ENCODE data around the gene AIG1.
"Not testable (repeated sequence)": the region's sequence is repeated elsewhere in the genome, so short reads cannot be mapped to it uniquely, and the experiment has no call there.

AIG1 gene

DNA sequence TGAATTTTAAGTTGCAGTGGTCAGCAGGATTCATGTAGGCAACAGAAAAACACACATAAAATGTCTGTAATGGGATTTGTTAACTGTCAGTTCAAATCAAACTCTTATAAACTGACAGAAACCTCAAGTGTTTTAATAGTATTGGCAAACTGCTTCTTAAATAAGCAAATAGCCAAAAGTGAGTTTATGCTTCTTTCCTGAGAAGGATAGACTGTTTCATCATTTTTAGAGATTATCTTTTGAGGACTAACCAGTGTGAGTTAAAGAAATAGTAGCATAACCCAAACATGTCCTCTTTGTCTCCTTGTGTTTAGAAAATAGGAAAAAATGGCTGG, 68.0 kb downstream of the AIG1 start:
- no peak for DNase-seq (ENCODE audit: low spot score)

DNA sequence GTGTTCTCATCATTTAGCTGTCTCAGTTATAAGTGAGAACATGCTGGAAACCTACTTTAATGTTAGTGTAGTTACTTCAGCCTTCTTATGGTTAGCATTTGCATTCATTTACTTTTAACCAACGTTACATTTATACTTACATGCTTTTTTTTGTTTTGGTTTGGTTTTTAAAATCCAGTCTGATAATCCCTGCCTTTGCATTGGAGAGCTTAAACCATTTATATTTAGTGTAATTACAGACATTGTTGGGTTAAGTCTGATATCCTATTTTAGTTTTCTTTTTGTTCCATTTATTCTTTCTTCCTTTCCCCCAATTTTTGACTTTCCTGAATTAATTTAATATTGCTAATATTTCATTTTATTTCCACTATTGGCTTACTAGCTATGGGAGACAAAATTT, 70.2 kb downstream of the AIG1 start:
- DNase-seq (ENCODE audit: low spot score), result no peak

- DNase-seq (ENCODE audit: low spot score), result no peak
Observed at GRCh38 chr6:143135325-143135724, 74.6 kb downstream of the AIG1 start.

GRCh38 chr6:143135797-143136561, 75.3 kb downstream of the AIG1 start:
- no peak for DNase-seq (ENCODE audit: low spot score)

- no peak for DNase-seq (ENCODE audit: low spot score)
Observed at GRCh38 chr6:143136647-143137046, 76.0 kb downstream of the AIG1 start.

DNA sequence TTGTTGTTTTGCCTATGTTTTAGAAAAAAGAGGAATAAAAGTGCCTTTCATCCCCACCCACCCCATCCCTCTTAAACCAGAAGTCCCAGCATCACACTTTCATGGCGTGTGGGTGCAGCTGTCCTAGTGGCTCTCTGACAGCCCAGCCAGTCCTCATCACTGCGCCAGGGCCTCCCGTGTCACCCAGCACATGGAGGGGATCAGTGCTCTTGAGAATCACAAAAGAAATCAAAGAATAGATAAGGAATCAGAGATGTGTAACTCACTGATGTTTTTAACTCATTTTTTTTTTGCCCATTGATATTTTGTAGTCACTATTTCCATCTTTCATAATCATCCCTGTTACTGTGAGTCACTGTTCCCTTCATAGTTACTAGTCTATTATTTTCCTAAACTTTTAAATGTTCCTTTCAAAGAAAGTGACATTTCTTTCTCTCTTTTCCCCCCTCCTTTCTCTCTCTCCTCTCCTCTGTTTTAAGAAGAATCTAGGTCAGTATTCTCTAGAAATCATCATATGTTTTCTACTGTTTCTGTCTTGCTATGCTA, 78.6 kb downstream of the AIG1 start:
- DNase-seq (ENCODE audit: low spot score), result no peak

GRCh38 chr6:143139884-143140283, 79.2 kb downstream of the AIG1 start:
- not testable (repeated sequence) for DNase-seq (ENCODE audit: low spot score)

- no peak for DNase-seq (ENCODE audit: low spot score)
Observed at GRCh38 chr6:143140767-143141166, 80.1 kb downstream of the AIG1 start.

GRCh38 chr6:143141442-143141841, 80.8 kb downstream of the AIG1 start:
- no peak for DNase-seq (ENCODE audit: low spot score)

DNA sequence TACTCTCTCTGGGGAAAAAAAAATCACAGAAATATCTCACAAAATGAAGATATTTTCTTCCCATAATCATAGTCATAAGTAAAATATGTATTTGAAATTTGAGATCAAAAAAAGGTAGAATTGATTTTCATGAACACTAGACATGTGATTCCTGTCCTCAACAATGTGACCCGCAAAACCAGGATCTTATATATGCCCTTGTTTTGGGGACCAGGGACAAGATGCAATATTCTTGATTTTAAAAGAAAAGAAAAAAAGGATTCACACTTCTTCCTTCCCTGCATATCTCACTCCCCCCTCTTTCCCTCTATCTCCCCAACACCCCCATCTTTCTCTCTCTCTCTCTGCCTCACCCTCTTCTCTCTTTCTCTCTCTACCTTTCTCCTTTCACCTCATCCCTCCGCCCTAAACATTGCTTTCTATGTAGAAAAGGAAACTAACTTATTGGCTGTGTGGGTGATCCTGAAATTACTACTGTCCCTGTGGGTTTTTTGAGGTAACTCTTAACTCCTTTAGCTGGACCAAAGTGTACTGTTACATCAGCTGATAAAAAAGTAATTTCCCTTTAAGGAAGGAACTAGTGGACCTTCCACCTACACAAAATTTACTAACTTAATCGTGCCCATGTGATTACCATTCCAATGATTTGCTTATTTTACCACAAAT, 85.6 kb downstream of the AIG1 start:
- DNase-seq (ENCODE audit: low spot score), result no peak

GRCh38 chr6:143149771-143150170, 89.1 kb downstream of the AIG1 start:
- DNase-seq (ENCODE audit: low spot score), result no peak

GRCh38 chr6:143150281-143150680, 89.6 kb downstream of the AIG1 start:
- DNase-seq (ENCODE audit: low spot score), result no peak

DNA sequence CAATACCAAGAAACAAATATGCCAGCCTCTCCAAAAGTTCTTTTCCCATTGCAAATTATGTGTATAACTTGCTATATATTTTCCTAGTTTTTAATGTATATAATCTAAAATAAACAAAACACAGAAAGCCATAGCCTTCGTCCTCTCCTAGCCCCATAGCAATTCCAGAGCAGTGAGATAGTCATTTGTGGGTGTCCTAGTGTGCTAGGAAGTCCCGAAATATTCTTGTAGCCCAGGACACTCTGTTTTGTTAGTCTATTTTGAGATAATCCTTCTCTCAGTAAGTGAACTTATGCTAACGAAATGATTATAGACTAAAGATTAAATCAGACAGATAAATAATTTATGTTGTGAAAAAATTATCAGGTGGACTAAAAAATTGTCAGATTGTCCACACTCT, 90.7 kb downstream of the AIG1 start:
- no peak for DNase-seq (ENCODE audit: low spot score)

- no peak for DNase-seq (ENCODE audit: low spot score)
Observed at GRCh38 chr6:143155681-143156080, 95.0 kb downstream of the AIG1 start.

- DNase-seq (ENCODE audit: low spot score), result no peak
Observed at GRCh38 chr6:143157131-143157530, 96.4 kb downstream of the AIG1 start.

DNA sequence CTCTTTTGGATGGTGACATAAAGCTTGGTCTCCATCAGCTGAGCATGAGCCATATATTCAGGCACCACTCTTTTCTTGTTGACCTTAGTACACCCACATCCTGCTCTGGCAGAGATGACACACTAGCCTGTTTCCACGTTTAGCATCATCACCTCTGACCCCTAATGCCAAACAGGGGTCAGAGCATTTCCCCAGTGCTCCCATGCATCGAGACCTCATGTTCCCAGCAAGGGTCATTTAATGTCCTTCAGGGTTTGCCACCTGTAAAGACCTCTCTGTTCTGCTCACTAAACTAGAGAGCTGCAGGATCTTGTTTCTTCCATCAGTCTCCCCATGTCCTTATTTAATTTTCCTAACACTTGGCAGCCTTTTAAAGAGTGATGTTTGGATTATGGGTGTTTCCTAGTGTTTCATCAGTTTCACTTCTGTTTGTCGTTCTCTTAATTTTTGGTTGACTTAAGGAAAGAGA, 97.5 kb downstream of the AIG1 start:
- DNase-seq (ENCODE audit: low spot score), result no peak

DNA sequence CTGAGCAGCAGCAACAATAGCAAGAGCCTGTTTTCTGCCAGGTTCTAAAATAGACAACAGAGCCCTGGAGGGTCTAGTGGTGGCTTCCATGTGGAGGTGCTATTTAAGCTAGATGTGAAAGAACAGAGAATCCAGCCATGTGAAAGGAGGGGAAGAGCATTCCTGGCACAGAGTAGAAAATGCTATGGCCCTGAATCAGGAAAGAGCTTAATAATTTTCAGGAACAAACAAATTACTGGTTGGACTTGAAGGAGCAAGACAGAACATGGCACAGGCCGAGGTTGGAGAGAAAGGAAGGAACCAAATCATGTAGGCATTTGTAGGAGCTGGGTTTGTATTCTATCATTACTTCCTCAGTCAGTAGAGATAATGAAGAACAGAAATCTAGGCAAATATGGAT, 98.3 kb downstream of the AIG1 start:
- DNase-seq (ENCODE audit: low spot score), result no peak

DNA sequence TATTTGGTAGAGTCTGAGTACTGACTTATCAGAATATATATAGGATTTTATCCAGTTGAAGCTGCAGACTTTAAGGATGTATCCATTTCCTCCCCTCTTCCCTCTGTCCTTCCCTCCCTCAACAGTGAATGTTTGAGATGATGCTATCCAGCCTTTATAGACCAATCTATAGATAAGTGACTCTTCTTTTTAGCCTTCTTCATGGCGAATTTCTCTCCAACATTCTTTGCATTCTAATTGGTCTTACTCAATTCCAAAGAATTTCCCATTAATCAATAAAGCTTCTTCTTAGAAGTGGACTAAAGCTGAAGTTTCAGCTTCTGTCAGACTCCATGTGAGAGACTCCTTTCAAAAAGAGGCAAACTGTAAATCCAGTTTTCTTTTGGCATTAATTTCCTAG, 99.3 kb downstream of the AIG1 start:
- DNase-seq (ENCODE audit: low spot score), result no peak

DNA sequence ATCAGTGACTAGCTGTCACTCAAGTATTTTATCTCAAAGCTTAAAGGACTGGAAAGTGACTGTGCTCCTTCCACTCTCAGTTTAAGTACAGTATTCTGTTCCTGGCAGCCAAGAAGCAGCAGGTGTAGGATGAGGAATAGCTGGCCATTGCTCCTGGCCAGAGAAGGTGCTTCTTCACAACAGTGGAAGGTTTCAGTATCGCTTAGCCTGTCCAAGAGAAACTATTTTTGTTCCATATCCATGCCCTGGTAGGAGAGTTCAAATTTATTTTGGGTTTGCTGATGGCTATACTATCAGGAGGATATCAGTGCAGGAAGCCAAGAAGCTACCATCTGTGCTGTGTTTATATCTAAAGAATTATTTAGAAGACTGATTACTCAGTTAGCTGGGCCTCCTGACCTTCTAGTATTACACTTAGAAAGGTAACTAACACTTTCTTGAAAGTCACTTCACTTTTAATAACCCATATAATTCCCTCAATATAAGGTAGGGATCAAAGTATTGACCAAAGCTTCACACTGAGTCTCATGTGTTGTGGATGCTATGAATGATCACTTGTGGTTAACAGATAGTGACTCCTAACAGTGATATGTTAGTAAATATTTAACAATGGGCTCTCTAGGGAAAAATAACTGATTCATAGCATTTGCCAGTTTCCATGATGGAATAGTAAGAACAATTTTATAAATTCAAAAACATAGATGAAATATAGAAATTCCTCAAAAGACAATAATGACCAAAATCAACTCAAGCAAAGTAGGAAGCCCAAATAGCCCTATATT, 99.9 kb downstream of the AIG1 start:
- DNase-seq (ENCODE audit: low spot score), result no peak

DNA sequence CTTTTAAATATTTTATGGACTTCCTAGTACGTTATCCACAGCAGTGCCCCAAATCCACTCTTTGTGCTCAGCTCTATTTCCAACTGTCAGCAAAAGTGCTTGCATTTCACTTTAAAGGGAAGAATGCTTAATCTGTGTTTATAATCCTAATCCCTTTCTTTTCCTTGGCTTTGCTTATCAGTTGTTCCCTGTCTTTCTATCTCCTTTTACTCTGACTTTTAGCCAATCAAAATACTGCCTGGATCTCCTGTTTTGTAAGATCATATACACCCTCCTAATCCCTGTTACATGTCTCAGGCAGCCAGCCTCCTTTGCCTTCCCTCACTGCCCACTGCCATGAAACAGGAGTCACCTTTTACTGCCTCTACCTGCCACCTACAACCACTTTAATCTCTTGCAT, 102.9 kb downstream of the AIG1 start:
- DNase-seq (ENCODE audit: low spot score), result no peak

GRCh38 chr6:143164565-143165105, 103.9 kb downstream of the AIG1 start:
- DNase-seq (ENCODE audit: low spot score), result no peak

- no peak for DNase-seq (ENCODE audit: low spot score)
Observed at GRCh38 chr6:143165315-143165855, 104.7 kb downstream of the AIG1 start.
